EL (cell line): ENCODE measurements around the gene PEX6.
"Not testable (repeated sequence)": the region's sequence is repeated elsewhere in the genome, so short reads cannot be mapped to it uniquely, and the experiment has no call there.

Experiments used
- DNase-seq: peaks from one replicate; pipeline ENCODE4 v3.0.0-alpha.2; 2016

Gene PEX6

GRCh38 chr6:42963855-42964605 is 15.0 kb downstream of the PEX6 start:
- peak; percentile 58 for DNase-seq

- no peak for DNase-seq
Measured at GRCh38 chr6:42963179-42963854, 15.7 kb downstream of the PEX6 start.

- DNase-seq, result no peak
Measured at GRCh38 chr6:42962502-42963178, 16.3 kb downstream of the PEX6 start.

GRCh38 chr6:42962096-42962495 is 16.9 kb downstream of the PEX6 start:
- no peak for DNase-seq

GRCh38 chr6:42961020-42961470 is 17.9 kb downstream of the PEX6 start:
- no peak for DNase-seq

GRCh38 chr6:42960243-42961019 is 18.6 kb downstream of the PEX6 start, which contains the start of gene GNMT:
GNMT (plus strand) TSS chr6:42960754; CDS start chr6:42960768, 14 bp downstream.
- peak; percentile 25 for DNase-seq

GRCh38 chr6:42959917-42960242 is 19.1 kb downstream of the PEX6 start:
- DNase-seq, result no peak

- no peak for DNase-seq
Measured at GRCh38 chr6:42958125-42958524, 20.9 kb downstream of the PEX6 start.

- DNase-seq, result not testable (repeated sequence)
Measured at GRCh38 chr6:42954405-42954804, 24.6 kb downstream of the PEX6 start.

- no peak for DNase-seq
Measured at GRCh38 chr6:42952389-42952788, 26.6 kb downstream of the PEX6 start.

- DNase-seq, result no peak
Measured at GRCh38 chr6:42947950-42948349, 31.0 kb downstream of the PEX6 start.

- no peak for DNase-seq
Measured at GRCh38 chr6:42942444-42942843, 36.5 kb downstream of the PEX6 start.

- DNase-seq, result not testable (repeated sequence)
Measured at GRCh38 chr6:42941356-42941755, 37.6 kb downstream of the PEX6 start.

- DNase-seq, result no peak
Measured at GRCh38 chr6:42940493-42941045, 38.4 kb downstream of the PEX6 start.

- no peak for DNase-seq
Measured at GRCh38 chr6:42939810-42940167, 39.2 kb downstream of the PEX6 start.

- no peak for DNase-seq
Measured at GRCh38 chr6:42938987-42939809, 39.8 kb downstream of the PEX6 start.

- no peak for DNase-seq
Measured at GRCh38 chr6:42938428-42938796, 40.6 kb downstream of the PEX6 start.

- no peak for DNase-seq
Measured at GRCh38 chr6:42937548-42938427, 41.2 kb downstream of the PEX6 start.

- no peak for DNase-seq
Measured at GRCh38 chr6:42936398-42936797, 42.6 kb downstream of the PEX6 start.

GRCh38 chr6:42935322-42935721 is 43.7 kb downstream of the PEX6 start:
- no peak for DNase-seq

GRCh38 chr6:42933205-42933604 is 45.8 kb downstream of the PEX6 start:
- no peak for DNase-seq
